HG02943 (cell line): ENCODE measurements around the gene SUPT3H.

ENCODE experiments used
- ATAC-seq: cut with Tn5 transposase; IDR thresholded peaks from one replicate; pipeline ENCODE4 v1.9.1; 2021; ENCODE audit warnings: mild to moderate bottlenecking, low read depth, moderate library complexity; ENCODE audit not compliant: unreplicated experiment

Gene SUPT3H

DNA sequence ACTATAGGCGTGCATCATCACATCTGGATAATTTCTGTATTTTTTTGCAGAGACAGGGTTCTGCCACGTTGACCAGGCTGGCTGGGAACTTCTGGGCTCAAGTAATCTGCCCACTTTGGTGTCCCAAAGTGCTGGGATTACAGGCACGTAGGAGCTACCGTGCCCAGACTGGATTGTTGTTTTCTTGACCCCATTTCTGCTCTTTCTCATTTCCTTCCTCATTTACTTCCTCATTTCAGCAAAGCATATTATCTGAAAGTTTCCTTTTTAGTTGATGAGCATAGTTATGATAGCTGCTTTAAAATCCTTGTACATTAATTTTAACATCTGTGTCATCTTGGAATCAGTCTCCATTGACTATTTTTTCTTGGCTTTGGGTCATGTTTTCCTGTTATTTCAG lies 350.6 kb downstream of the SUPT3H start:
- ATAC-seq, result no peak

DNA sequence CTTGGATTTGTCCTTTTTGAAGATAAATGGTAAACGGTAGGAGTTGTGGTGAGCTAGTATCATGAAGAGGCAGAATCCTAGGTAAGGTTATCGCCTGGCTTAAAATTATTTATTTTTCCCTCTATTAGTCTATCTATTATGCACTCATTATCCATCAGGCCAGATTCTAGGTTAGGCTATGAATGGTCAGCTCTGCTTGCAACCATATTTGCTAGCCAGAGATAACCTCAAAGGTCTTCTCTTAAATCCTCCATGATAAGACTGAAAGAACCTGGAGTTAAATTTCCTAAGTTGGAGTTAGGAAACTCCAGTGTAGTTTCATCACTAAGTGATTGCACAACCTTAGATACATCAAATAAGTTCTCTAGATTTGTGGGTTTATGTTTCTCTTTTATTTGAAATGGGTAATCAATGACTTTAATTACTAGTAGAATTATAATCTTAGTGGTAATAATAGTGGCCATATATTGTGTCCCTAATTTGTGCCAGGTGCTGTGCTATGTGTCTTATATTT lies 351.7 kb downstream of the SUPT3H start:
- no peak for ATAC-seq

DNA sequence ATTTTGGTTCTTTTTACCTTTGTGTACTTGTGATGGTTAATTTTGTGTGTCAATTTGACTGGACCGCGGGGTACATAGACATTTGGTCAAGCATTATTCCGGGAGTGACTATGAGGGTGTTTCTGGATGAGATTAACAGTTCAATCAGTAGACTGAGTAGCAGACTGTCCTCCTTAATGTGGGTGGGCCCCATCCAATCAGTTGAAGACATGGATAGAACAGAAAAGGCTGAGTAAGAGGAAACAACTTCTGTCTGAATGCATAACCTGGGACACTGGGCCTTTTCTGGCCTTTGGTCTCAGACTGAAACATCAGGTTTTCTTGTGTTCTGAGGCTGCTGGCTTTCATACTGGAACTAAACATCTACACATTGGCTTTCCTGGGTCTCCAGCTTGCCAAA lies 353.1 kb downstream of the SUPT3H start:
- ATAC-seq, result no peak

DNA sequence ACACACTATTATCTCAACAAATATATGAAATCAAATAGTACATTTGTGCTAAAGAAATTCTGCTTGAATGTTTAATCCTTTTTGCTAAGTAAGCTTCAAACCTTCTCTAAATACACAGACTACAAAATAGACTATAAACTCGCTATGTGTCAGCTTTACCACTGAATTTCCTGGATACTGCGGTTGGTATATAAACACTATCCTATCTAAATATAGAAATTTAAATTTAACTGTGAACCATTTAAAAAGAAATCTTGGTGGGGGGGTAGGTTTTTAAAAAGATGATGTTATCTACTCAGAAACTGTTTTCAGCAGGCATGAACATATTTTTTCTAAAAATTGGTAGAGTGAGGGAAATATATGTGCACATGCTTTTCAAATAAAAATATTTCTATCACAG lies 356.1 kb downstream of the SUPT3H start:
- no peak for ATAC-seq

DNA sequence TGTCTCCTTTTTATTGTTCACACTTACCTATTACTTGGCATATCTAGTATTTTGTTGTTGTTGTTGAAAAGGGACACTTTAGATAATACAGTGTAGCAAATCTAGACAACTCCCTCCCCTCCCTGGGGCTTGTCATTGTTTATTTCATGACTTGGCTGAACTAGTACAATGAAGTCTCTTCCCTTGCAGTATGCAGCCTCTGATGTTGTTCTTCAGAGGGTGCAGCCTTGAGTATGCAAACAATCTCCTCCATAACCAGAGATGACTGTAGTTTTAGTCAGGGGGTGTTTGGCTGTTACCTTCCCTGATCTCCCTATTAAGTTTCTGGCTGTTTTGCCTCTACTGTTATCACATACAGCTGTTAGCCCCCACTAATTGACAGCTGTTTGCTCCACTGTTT lies 365.0 kb downstream of the SUPT3H start:
- ATAC-seq, result no peak

DNA sequence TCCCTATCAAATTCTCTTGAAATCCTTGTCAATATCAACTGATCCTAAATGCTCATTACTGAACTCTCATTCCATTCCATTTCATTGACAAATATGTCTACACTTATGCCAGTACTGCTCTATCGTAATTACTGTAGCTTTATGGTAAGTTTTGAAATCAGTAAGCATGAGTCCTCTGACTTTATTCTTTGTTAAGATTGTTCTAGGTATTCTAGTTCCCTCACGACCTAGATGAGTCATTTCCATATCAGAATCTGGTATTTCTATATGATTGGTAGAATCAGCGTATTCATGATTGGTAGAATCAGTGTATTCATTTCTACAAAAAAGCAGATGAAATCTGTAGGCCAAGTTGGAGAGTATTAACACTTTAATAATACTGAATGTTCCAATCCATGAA lies 368.2 kb downstream of the SUPT3H start:
- ATAC-seq, result no peak

DNA sequence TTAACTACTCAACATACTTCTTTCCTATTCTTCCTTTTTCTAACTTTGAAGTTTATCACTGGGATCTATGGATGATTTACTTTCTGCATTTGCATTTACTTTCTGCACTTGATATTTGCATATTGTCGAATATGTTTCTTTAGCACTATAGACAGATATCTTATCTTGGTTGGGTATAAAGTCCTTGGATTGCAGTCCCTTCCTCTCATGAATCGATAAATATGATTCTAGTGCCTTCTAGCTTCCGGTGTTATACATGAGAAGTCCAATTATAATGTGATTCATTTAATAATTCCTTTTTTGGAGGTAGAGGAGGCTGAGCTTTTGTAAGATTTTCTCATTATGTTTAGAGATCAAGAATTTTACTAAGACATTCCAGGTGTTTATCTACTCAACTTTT lies 370.8 kb downstream of the SUPT3H start:
- no peak for ATAC-seq

DNA sequence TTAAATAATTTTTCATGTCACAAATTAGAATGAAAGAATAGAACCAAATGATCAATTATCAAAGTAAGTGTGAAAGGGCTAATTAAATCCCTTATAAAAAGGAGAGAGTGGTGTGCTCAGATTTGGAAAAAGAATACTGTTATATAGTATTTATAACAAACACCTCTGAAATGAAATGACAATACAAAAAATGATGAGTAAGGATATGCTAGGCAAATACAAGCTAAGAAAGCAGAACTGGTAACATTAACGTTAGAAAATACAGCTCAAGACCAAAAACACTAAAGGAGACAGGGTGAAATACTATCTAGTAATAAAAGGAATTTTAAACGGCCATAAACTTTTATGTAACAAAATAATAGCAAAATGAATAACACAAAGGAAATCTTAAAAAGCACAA lies 373.8 kb downstream of the SUPT3H start:
- ATAC-seq, result no peak

DNA sequence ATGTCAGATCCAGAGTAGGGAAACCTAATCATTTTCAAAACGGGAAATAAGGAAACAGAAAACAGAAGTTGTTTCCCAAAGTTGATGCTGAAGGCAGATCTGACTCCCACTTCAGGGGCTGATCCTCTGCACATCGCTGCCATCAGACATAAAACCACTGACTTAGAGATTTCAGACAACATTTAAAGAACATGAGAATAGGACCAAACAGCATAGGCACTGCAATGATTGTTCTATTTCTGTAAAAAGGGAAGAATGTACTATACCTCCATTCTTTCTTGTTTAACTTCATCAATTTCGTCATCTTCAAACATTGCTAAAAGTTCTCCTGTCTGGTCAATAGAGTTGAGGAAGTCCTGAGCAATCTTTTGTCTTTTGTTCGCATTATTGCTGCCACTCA lies 374.3 kb downstream of the SUPT3H start:
- no peak for ATAC-seq

DNA sequence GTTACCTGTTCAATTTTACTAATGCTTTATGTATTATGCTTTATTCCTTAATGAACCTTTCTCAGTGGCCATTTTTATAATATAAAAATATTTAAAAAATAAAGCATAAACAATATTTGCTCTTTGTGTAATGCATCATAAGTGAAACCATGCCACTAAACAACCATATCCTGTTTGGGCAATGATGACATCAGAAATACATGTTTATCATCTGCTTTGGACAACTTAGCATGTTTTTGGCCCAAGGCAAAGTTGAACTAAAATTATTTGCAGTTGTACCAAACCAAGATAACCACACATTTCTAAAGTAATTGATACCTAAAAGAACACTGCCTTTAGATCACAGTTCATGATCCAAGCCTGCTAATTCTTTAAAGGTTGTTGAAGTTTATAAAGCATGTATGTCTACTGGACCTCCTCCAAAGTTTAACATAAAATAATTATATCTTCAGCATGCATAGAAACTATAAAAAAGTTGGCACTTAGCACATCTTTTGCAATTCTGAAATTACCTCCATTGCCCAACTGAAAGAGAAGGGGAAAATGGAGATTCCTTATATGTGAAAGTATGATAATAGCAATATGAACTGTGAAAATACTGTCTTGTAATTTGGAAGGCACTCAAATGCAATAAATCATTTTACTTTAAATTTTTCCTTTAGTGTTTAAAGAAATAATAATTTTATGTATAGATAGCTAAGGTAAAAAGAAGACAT lies 375.2 kb downstream of the SUPT3H start:
- ATAC-seq, result no peak

DNA sequence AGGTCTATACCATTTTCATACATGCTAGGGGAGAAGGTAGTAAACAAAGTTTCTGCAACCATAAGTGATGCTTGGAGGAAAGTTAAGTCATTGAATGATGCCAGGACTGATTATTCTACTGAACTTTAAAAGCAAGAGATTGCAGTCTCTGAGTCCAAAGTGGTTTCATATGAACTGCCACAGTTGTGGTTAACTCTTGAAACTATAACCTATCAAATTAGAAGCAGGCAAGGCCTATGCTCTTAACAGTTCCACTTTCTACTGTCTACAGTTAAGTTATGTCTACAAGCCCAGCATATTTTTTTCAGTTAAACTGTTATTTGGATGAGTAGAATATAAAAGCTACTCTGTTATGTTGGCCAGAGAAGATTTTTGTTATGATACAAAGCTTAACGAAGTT lies 376.1 kb downstream of the SUPT3H start:
- ATAC-seq, result peak; percentile 99

DNA sequence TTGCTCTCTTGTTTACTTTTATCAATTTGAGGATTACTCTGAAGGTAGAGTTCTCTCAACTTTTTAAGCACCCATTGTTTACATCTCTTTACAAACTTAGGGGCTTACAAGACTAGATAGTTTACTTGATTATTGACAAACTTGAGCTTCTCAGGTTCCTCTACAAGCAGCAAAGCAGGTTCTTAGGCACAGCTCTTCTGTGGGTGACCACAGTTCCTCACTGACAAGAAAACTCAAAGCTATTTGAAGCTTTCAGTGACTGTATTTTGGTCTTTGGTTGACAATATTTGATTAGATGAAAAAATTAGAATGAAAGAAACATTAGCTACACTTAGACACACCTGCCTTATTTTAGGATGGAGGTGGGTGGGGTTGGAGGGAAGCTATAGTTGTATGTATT lies 376.9 kb downstream of the SUPT3H start:
- no peak for ATAC-seq

DNA sequence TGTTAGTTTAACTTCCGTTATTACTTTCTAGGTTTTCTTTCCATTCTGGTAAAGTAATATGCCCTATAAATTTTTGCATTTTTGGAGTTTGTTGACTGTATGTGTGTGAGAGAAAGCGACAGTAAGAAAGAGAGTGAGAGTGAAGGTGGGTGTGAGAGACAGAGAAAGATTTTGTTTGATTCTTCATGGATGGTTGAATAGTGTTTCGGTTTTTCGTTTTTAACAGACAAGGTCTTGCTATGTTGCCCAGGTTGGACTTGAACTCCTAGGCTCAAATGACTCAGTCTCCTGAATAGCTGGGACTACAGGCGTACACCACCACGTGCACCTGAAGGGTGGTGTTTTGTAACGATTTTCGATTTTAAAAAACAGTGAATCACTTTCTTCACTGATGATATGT lies 378.7 kb downstream of the SUPT3H start:
- no peak for ATAC-seq

DNA sequence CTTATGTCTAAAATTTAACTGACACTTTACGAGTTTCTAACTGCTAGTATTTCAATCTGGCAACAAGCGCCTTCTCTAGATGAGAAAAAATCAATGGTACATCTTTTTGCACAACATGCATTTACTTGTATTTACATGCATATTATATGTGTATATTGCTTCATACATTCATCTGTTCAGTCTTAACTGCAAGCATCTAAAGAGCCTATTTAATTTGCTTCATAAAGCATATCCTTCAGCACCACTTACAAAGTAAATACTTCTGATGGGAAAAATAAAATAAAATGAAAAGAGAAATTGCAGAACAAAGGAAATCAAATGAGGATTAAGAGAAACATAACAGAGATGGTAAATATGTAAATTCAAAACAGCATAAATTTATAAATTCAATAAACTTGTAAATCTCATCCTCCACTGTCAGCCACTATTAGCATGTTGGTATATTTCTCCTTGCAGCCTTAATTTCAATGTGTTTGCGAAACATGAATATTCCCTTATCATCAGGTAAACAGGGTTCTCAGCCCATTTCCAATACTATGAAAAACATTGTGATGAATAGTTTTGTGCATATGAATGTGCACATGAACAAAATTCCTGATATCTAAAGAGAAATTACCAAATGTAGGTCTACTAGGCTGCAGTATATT lies 382.1 kb downstream of the SUPT3H start:
- ATAC-seq, result no peak

DNA sequence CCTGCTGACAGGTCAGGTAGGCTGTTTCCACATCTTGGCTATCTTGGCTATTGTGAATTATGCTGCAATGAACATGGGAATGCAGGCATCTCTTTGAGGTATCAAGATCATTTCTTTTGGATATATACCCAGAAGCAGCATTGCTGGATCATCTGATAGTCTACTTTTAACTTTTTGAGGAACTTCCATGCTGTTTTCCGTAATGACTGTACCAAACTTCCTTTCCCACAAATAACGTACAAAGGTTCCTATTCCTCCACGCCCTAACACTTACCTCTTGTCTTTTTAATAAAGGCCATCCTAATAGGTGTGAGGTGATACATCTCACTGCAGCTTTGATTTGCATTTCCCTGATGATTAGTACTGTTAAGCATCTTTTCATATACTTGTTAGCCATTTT lies 388.3 kb downstream of the SUPT3H start:
- ATAC-seq, result no peak

DNA sequence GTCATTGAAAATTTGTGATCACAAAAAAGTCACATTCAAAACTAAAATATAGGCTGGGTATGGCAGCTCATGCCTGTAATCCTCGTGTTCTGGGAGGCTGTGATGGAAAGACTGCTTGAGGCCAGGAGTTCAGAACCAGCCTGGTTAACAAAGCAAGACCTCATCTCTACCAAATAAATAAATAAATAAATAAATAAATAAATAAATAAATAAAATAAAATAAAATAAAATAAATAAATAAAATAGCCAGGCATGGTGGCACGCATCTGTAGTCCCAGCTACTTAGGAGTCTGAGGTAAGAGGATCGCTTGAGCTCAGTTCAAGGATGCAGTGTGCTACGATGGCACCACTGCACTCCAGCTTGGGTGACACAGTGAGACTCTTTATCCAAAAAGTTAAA lies 392.7 kb downstream of the SUPT3H start:
- ATAC-seq, result no peak

DNA sequence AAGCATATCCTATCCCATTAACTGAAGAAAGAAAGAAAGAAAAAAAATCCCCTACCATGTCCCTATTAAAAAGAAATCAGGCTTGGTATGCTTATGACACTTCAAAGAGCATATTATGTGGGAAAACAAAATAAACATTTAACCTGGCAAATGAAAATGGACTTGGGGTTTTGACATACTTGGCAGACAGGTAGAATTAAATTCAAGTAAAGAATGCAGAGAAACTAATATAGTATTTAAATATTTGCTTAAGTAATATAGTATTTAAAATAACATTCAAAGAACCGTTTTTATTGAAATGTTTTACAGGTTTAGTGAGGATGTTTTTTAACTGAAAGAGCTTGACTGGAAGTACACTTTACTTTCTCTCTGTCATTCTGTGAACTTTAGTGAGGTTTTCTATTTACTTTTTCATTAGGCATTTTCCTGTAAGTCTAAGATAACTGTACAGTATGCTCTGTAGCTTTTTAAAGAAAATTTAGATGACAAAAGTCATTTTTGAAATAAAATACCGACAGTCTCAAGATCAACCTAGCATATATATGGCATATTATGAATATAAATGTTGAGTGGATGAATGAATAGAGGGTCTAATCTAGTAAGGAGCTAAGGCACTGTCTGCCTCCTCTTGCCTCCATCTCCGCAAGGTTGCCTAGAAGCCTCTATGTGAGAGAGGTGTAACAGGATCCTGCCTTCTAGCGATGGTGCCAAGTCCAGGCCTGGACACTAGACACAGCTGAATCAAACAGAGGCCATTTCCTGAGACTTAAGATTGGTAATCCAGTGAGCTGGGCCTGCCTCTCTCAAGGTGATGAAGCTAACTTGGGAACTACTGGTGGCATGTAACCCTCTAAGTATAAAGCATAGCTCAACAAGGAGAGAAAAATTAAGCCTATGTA lies 394.0 kb downstream of the SUPT3H start:
- no peak for ATAC-seq

DNA sequence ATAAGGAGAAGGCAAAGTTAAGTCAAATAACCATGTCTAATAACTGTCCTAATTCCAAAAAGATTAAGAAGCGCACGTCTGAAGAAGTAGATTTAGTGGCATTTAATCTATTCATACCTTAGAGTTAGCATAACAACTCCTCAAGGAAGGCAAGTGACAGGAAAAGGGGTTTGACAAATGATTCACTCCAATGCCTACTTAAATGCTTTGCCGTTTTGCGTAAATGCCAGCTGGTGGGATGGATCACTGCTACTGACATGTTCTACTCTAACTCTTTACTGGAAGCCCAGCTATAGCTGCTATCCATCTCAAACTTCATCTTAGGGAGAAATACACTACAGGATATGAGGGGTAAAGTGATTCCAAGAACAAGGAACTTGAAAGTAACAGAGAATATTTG lies 396.9 kb downstream of the SUPT3H start:
- no peak for ATAC-seq

DNA sequence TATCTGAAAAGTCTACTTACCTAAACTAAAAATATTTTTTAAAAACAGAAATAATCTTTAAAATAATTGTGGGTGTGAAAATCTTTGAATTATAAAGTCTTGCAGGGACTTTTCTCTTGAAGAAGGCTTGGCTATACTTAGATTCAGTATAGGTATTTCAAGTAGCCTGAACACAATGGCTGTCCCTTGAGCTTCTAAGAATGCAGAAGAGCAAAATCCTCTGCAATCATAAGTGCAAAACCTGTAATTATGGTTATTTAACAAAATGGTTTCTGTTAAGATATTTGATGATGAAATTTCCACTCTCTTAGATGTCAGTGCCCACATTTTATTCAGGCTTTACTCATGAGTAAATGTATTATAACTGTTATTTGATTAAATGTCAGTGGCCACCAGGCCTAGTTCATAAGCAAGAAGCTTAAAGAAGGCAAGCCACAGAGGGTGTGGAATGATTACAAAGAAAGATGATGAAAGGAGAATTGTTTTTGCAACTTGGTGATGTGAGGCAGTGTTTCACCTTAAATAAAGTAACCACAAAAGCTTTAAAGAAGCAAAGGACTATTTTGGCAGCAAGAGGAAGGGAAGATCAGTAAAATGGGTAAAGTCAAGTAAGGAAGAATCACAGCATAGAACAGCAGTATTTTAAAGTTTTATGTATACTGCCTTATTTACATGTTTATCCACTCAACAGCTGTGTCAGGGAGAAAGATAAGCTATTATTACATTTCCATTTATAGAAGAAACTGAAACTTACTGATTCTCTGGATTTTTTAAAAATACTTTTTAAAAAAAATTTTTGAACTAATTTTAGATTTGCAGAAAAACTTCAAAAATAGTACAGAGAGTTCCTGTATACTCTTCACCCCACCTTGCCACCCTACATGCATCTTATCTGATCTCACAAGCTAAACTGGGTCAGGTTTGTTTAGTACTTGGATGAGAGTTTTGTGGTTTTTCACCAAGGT lies 400.8 kb downstream of the SUPT3H start:
- ATAC-seq, result no peak

DNA sequence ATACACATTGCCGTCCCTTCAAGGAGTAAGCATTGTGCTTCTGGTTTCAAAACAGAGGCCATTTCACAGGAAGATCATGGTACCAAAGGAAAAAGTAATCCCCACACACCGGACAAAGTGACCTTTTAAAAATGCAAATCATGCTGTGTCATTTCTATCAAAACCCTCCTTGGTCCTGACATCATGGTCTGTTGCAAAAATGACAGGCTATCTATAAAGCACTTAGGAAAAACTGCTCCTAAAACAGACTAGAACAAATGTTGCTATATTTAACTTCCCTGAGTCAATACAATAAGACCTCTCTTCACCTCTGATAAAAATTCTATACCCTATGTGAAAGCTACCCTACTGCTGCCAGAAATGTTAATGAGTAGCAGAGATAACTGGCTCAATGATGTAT lies 403.2 kb downstream of the SUPT3H start:
- no peak for ATAC-seq
